ENCODE measurements around the gene CYP2J2.
A peak's percentile ranks its signal among the peaks of the same experiment; 100 is the strongest.
"Not testable (repeated sequence)": the region's sequence is repeated elsewhere in the genome, so short reads cannot be mapped to it uniquely, and the experiment has no call there.

The CYP2J2 gene

DNA sequence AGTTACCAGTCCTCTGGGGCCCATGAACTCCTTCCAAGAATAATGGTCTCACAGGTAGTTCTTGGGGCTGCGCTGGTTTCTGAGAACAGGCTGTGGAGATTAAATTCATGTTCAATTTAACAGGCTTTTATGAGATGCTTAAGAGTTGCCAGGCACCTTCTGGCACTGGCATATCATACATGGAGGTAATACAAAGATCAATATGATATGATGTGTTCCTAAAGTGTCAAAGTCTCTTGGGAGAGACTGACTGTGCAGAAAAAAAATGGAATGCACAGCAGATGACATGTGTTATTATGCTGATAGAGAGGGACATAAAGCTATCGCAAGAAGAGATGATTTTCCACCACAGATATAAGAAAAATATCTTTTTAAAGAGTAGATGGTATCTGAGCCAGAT lies 6.8 kb downstream of the CYP2J2 start:
- no peak for DNase-seq (ENCODE audit: low spot score)

DNA sequence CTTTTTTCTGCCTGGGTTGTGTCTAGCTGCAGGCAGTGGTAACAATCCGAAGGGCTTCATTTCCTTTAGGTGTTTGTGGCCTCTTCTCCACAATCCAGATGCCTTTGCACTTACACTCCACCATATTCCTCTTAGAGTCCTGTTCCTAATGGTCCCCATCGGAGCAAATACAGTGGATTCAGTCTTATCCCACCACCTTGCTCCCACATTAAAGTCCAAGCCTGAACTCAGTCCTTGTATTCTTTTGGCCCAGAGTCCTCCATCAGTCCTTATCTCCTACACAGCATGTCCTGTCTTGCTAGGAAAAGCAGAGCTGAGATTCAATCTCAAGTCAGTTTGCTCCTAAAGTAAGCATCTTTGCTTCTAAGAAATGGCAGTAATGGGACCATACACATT lies 8.8 kb downstream of the CYP2J2 start:
- DNase-seq (ENCODE audit: low spot score) = no peak

DNA sequence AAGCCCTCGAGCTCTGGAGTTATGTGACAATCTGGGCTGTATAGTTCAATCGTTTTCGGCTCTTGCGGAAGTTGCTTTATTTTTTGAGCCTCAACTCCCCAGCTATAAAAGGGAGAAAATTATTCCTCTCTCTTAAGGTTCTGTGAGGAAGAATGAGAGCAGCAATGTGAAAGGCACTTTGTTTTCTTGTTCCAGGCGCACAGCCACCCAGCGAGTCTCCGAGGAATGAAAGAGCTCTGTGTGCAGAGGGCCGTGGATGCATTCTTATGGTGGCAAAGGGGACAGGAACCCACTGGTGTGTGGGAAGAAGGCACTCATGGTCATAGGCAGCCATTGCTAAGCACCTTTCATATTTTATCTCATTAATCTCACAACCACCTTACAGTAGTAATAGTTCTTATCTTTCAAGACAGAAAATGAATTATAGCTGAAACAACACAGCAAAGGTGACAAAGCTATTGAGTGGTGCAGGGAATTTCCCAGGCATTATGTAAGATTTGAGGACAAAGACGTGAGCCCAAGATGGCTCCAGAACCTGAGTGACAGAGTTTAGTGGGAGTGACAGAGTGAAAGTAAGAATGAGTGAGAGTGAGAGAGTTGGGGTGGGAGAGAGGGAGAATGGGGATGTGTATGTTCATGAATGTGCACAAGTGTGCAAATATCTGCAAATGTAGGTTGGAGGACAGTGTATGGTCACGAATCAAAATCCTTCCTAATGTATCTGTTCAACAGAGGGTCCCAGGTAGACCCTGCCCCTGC lies 9.4 kb downstream of the CYP2J2 start:
- DNase-seq (ENCODE audit: low spot score) = no peak

DNA sequence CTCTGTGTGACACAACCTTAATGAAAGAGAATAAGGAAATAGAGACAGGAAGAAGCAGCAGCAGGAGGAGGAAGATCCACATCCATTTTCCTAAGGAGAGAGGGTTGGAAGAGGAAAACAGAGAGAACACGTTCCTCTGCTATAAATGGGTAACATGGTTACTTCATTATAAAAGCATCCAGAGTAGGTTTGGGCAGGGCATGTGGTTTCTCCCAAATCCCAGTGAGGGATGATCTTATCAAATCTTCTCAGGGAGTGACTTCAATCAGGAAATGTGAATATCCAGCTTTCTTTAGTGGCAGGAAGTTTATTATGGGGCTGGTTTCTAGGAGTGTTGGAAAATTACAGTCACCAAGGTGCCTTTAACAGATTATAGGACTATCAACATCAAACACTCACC lies 11.1 kb downstream of the CYP2J2 start:
- DNase-seq (ENCODE audit: low spot score) = no peak

DNA sequence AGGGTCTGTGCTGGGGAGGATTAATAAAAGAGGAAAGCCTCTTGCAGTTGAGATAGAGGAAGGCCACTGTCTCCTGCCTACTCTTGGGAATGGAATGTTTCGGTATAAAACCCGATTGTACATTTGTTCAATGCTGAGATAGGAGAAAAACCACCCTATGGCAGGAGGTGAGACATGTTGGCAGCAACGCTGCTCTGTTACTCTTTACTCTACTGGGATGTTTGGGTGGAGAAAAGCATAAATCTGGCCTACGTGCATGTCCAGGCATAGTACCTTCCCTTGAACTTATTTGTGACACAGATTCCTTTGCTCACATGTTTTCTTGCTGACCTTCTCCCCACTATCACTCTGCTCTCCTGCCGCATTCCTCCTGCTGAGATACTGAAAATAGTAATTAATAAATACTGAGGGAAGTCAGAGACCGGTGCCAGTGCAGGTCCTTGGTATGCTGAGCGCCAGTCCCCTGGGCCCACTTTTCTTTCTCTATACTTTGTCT lies 11.7 kb downstream of the CYP2J2 start:
- not testable (repeated sequence) for DNase-seq (ENCODE audit: low spot score)

DNA sequence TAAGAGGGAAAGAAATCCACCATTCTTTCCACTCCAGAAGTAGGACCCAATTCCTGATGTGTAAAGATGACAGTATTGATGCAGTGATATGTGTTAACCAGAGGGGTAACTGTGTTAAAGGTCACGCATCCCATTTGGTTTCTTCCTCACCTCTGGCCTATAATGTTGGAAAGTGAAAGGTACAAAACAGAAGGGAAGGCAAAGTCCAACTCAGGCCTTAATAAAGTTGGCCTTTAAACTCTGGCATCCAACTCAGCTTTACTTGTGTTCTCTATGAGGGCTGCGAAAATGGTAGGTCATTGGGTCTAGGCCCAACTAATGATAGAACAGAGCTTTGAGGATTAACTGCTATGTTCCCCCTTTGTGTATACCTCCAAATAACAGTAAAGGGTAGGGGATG lies 17.9 kb downstream of the CYP2J2 start:
- DNase-seq (ENCODE audit: low spot score) = no peak

DNA sequence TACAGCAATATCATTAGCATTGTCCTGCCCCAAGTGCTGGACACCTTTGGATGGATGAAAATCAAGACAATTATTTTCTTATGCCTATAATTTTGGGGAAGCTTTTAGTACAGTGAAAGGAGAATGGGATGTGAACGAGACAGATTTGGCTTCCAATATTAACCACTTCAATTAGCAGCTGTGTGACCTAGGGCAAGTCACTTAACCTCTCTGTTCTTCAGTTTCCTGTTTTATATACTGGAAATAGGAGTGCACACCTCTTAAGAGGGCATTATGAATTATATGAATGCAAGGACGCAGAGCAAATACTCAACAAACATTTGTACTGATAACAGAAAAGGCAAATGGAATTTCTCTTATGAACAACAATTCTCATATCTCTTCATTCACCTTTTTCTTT lies 18.5 kb downstream of the CYP2J2 start:
- DNase-seq (ENCODE audit: low spot score) = no peak

DNA sequence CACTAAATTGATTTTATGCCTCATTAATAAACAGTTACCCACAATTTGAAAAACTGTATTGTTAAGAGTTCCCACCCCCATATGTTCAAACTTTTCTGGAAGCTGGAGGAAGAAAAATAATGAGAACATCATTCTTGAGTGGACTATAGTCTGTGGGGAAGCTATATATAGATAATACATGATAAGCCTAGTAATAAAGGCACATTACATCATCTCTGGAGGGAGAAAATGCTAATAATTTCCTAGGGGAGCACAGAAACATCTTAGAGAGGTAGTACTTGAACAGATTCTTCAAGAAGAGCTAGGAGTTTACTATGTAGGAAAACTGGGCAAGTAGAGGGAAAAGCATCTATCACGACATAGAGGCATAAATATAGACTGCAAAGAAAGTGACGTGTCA lies 19.6 kb downstream of the CYP2J2 start:
- DNase-seq (ENCODE audit: low spot score) = no peak

DNA sequence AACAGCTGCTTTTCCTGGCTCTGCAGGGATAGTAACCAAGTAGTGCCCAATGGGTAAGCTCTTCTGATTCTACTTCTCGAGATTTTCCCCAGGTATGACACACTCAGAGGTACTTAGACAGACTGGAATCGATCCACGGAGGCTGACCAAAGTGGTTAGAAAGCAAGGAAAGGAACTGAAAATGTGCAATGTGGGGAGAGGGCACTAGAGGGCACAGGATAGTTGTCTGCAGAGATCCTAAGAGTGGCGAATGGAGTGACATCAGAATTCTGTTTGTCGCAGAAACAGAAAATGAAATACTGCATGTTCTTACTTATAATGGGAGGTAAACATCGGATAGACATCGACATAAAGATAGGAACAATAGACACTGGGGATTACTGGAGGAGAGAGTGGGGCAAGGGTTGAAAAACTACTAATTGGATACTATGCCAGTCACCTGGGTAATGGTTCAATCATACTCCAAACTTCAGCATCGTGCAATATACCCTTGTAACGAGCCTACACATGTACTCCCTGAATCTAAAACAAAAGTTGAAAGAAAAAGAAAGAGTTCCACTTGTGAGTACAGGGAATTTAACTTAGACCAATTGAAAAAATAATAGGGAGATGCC lies 23.3 kb downstream of the CYP2J2 start:
- no peak for DNase-seq (ENCODE audit: low spot score)

DNA sequence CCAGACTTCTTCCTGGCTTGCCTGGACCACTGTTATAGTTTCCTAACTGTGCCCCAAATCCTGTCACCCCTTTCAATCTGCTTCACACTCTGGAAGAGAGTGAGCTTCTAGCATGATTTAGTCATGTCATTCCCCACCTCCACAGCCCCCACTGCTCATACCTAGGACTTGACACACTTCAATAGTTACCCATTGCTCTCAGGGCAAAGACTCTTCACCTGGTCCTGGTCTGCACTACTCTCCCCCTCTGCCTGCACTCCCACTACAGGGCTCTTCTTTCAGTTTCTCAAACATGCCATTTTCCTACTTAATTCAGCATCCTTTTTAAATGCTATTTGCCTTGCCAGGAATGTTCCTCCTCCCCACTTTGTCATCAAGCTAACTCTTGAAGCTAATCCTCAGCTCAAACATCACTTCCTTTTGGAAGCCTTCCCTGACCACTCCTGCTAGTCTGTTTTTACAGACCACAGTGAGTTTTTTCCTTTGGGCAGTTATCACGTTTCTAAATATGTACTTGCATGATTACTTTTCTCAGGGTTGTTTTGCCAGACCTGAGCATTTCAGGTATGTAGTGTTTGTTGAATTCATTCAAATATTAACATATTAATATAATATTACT lies 24.7 kb downstream of the CYP2J2 start:
- no peak for DNase-seq (ENCODE audit: low spot score)

DNA sequence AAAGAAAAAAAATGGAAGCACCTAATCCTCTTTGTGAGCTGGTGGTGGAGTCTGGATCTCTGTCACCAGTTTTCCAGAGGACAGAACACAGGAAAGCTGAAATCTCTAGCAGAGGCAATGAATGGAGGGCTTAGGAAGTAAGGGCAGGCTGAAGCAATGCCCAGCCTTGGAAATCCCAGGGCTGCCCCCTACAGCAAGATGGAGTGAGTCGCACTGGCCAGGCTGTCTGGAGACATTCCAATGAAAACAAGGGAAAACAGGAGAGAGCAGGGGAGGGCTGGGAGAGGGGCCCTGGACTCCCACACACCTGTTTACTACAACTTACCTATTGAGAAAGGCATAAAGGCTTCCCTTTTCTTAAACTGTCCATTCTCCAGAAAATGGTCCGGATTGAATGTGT lies 25.9 kb downstream of the CYP2J2 start:
- no peak for DNase-seq (ENCODE audit: low spot score)

DNA sequence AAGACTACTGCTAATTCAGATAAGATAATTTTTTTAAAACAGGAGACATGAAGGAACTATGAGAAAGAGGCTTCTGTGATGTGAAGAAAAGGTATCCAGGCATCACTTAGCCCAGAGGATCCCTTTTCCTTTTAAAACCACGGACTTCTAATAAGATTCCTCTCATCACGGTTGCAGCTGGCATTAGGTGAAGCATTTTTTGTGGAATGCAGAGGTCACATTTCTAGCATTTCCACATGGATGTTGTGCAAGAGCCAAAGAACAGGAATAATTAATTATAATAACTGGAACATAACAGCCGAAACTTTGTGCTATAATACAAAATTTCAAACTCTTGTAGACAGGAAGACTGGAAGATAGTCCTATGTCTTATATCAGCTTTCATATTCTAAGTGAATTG lies 27.6 kb downstream of the CYP2J2 start:
- DNase-seq (ENCODE audit: low spot score) = no peak

DNA sequence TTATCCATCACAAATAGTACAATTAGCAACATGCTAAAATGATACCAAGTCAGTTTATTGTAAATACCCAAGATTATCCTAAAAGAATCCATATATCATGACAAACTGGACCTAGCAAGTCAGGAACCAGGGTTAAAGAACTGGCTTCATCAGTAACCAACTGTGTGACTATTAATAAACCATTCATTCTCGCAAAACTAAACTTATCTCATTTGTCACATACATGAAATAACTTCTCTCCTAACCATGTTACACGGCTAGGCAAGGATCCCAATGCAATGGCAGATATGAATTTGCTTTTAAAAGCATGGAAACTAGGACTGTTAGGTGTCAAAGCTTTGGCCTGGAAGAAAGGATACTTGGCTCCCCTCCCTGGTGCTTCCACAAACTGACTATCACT lies 29.4 kb downstream of the CYP2J2 start:
- DNase-seq (ENCODE audit: low spot score) = no peak

DNA sequence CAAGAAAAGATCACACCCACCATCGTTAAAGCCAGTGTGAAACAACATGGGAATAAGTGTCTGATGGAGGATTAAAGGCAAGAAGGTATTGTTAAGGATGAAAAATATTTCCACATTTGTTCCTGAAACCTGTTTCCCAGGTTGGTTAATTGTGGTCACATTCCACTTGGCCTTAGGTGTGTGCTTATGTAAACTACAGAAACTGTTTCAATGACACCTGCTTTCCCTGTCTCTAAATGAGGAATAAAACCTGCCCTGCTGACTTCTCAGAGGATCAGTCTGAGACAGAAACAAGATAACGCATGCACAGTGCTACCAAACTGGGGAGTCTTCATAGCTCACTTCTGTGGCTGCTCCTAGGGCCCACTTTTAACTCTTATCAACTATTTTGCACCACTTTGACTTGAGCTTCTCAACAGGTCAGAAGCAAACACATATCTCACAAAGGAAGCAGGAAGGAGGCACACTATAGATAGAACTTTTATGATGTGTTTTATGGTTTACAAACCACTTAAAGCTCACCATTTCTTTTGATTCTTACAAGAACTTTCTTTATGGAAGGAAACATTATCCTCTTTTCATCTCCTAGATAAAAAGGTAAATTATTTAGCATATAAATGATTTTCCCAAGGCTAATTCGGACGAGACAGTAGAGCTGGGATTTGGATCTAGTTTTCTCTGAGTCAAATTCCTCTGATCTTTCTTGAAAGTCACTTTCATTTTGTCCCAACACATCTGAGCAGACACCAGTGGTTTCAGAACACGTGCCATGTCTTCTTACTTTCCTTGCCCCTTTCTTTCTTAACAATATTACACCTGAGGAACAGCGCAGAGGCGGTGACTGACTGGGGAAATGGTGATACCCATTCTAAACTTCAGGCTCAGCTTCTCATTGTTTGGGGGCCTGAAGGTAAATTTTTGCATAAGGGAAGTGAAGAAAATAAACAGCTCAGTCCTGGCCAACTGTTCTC lies 33.4 kb downstream of the CYP2J2 start:
- no peak for DNase-seq (ENCODE audit: low spot score)

DNA sequence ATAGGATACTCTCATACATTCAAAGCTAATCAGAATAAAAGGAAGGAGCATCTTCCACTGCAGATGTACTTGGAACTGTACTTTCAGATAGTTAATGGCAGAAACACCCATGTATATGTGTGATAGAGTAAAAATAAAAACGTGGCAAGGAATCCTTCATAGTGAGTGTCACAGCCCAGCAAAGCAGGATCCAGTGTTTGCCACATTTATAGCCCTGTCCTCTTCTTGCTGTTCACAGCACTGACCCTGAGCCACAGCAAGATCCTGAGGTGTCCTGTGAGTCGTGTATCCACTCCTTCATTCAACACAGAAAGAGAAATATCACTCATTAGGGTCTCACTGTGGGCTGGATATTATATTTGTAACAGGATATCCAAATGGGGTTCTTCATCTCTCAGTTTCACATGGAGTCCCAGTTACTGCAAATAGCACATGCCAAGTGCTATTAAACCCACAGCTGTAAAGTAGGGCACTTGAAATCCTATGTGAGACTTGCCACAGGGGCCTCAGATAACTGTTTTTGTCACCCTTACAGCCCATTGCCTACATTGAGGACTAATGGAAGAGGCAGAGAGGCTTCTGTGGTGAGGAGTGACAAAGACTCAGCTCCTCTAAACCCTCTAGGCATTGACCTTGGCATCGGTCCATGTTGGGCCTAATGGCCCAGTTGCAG lies 41.3 kb downstream of the CYP2J2 start:
- DNase-seq (ENCODE audit: low spot score) = no peak

DNA sequence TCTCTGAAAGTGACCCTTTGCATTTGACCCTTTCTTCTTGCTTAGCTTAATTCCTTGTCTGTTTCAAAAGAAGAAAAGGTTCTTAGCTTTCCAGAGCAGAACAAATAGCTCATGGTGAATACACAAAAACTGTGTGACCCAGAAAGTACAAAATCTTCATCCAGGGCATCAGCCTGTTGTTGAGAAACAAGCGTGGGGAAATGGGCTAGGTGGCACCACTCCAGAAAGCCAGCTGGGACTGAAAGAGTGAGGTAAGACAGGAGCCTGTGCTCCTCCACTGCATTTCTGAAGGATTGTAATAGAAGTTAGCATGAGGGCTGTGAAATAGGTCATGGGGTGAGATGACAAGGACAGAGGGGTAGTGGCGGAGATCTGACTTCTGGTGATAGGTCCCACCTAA lies 45.8 kb downstream of the CYP2J2 start:
- no peak for DNase-seq (ENCODE audit: low spot score)

DNA sequence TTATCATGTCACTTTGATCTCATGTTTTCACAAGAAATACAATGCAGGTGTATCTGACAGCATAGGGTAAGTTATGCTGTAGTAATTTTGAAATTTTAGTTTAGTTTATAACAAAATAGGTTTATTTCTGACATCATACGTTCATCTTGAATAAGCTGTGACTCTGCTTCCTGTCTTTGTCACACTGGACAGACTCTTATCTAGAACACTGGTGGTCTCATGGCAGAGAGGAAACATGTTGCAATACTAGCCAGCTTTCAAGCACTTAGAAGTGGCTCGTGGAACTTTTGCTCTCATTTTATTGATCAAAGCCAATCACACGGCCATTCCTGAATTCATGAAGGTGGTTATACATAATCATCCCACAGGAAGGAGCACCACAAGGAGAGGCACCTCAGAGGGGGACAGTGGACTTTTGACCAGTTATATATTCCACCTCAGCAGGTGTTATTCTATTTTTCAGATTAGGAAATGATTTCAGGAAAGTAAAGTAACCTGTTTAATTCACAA lies 46.5 kb downstream of the CYP2J2 start:
- DNase-seq (ENCODE audit: low spot score) = no peak

DNA sequence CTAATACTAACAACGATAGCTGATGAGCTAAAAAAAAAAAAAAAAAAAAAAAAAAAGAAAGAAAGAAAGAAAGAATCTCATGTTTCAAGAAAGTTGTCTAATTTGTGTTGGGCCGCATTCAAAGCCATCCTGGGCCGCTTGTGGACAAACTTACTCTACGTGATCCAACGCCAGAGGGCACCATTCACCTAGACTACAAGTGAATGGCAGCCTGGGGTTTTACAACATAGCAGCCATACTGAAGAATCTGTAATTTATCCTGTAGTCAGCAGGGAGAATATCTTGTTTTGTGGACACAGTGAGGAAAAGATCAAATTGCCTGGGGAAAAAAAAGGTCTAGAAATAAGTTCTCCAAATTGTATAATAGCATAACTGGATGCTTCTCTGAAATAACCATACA lies 47.0 kb downstream of the CYP2J2 start:
- DNase-seq (ENCODE audit: low spot score) = peak; percentile 6

DNA sequence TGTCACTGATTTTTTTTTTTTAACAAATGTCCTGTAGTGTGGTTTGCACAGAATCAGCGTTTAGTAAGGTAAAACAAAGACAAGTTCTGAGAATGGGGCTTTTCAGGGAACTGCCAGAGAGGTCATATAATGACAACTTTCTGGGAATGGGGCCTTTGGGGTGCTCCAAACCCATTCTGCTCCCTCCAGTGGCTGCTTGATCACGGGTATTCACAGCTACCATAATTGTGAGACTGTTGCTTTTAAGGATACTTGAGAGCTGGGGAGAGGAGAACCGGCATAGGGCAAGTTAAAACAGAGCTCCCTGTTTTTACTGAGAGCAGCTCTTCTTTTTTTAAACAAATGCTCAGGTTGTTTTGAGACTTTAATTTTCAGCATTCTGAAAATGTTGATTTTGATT lies 48.2 kb downstream of the CYP2J2 start:
- DNase-seq (ENCODE audit: low spot score) = no peak

DNA sequence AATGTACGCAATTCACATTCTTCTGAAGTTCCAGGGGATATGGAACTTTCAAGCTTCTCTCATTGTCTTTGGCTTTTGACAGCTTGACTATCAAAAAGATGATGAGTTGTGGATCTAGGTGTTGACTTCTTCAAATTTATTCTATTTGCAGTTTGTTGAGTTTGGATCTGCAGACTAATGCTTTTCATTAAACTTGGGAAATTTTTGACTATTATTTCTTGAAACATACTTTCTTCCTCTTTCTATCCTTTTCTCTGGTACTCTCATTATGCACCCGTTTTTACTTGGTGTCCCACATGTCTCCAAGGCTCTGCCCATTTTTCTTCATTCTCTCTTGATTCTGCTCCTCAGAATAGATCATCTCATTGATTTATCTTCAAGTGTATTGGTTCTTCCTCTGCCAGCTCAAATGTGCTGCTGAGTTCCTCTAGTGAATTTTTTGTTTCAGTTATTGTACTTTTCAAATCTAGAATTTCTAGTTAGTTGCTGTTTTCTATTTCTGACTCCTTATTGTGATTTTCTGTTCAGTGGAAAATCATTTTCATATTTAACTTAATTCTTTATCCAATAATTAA lies 49.4 kb downstream of the CYP2J2 start:
- no peak for DNase-seq (ENCODE audit: low spot score)

DNA sequence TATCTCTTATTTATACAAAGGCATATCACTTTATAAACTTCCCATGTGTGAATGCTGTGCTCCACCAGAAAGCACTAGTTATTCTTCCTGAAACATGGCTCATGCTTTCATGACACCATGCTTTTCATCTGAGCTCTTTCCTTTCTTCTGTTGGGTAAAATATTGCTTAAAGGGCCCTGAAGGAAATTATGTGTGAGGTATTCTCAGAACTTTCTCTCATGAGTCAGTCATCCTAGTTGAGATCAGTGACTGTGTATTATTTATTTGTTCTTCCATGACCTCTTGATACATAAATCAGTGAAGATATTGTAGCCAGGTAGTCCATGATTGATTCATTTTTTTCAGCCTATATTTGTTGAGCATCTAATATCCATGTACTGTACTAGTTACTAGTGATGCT lies 54.8 kb downstream of the CYP2J2 start:
- no peak for DNase-seq (ENCODE audit: low spot score)
